ENCODE measurements around the gene PRDM15. TPM values are rescaled to one million over a fixed set of nuclear protein-coding genes. Genes with fewer than 3 reads are reported as not detected.

The PRDM15 gene
- total RNA-seq, 2 donors from 2014 or later = 6.7 to 18.1 TPM

DNA sequence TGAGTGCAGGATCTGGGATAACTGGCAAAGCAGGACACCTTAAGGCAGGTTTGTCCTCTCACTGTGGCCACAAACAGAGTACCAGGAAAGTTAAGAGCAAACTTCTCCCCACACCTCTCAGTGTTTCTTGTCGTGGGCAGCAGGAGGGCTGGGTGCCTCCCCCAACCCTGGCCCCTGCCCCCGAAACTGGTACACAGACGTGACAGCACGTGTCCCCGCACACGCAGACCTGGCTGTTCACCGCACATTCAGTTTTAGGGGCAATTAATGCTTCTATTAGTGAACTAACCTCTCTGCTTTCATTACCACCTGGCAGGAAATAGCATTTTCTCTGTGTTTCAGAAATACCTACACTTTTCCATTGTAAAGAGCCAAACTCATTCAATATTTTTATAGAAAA lies 79.4 kb downstream of the PRDM15 start:
- Histone ChIP-seq H3K4me1 (replicated peaks) (no peaks in the 10 kb centered on the region), H3K27ac (no peak overlapping the region), H3K4me3 (no peak overlapping the region), H3K9me3 (no peaks in the 10 kb centered on the region), H3K27me3 (replicated peaks; ENCODE audit: insufficient read depth) (no peaks in the 10 kb centered on the region), H3K36me3 (no peaks in the 10 kb centered on the region)
- WGBS = 89% methylated on average over 7 of the region's 7 CpGs
- TF ChIP-seq, protein P1, sequence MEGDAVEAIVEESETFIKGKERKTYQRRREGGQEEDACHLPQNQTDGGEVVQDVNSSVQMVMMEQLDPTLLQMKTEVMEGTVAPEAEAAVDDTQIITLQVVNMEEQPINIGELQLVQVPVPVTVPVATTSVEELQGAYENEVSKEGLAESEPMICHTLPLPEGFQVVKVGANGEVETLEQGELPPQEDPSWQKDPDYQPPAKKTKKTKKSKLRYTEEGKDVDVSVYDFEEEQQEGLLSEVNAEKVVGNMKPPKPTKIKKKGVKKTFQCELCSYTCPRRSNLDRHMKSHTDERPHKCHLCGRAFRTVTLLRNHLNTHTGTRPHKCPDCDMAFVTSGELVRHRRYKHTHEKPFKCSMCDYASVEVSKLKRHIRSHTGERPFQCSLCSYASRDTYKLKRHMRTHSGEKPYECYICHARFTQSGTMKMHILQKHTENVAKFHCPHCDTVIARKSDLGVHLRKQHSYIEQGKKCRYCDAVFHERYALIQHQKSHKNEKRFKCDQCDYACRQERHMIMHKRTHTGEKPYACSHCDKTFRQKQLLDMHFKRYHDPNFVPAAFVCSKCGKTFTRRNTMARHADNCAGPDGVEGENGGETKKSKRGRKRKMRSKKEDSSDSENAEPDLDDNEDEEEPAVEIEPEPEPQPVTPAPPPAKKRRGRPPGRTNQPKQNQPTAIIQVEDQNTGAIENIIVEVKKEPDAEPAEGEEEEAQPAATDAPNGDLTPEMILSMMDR (IDR thresholded peaks at IDR 0.05) = no peak
- TF ChIP-seq POLR2A (IDR thresholded peaks at IDR 0.05) (no peak), POLR2AphosphoS5 (IDR thresholded peaks at IDR 0.05) (no peak)
- no peak for DNase-seq (ENCODE audit: low spot score)
- intact Hi-C loops (cut with DNase I) = no loop called here

DNA sequence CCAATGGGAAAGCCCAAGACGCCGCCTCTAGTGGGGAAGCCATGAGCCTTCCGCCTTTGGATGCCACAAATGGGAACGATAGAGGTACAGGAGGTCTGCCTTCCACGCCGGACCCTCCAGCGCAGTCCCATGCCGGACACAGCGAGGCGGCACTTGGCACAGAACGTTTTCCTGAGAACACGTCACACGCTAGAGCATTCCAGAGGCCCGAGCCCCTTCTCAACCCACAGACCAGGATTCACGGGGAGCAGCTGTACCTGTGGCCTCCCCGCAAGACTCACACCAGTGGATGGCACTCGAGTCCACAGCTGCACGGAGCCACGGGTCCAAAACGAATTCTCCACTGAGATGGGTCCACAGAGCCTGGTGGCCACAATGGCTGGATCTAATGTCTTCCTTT lies 80.8 kb downstream of the PRDM15 start:
- over 99% methylated on average over 20 of the region's 20 CpGs for WGBS
- H3K4me3 ChIP-seq = no peak overlapping the region
- no peaks in the 10 kb centered on the region for H3K36me3 ChIP-seq
- no peak overlapping the region for H3K27ac ChIP-seq
- TF ChIP-seq POLR2AphosphoS5 (IDR thresholded peaks at IDR 0.05) = no peak
- TF ChIP-seq POLR2A (IDR thresholded peaks at IDR 0.05) = no peak
- TF ChIP-seq, protein P1 (IDR thresholded peaks at IDR 0.05) = no peak
- intact Hi-C loops (cut with DNase I) = no loop called here
- no peak for DNase-seq (ENCODE audit: low spot score)
- H3K9me3 ChIP-seq = no peaks in the 10 kb centered on the region
- no peaks in the 10 kb centered on the region for H3K27me3 ChIP-seq (replicated peaks; ENCODE audit: insufficient read depth)
- H3K4me1 ChIP-seq (replicated peaks) = no peaks in the 10 kb centered on the region

DNA sequence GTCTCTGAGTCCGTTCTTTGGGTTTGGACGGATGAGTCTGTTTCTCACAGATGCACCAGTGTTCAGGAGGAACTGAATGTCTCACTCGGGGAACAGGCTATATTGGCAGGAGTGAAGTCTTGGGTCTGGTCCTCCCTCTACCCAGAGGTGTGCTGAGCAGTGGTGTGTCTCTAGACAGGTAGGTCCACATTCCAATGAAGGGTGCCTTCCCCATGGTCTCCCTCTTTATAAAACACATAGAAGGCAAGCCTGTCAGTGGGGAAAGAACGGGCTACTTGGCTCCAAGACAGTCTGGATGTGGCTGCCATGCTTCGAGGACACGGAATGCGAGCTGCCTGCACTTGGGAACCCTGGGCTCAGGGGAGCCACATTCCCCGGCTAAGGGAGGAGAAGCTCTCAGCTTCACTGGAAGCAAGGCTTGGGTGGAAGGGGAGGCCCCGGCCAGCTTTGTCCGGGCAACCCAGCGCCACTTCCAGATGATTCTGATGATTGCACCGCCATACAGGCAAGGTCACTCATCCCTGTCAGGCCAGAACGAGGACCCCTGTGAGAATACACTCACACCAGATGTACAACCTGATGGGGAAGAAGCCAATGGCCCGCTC lies 82.6 kb downstream of the PRDM15 start:
- TF ChIP-seq POLR2AphosphoS5 (IDR thresholded peaks at IDR 0.05) = no peak
- TF ChIP-seq POLR2A (IDR thresholded peaks at IDR 0.05) = no peak
- TF ChIP-seq, protein P1 (IDR thresholded peaks at IDR 0.05) = no peak
- no peak overlapping the region for H3K4me3 ChIP-seq
- H3K27me3 ChIP-seq (replicated peaks; ENCODE audit: insufficient read depth) = no peaks in the 10 kb centered on the region
- DNase-seq (ENCODE audit: low spot score) = no peak
- H3K27ac ChIP-seq = no peak overlapping the region
- no peaks in the 10 kb centered on the region for H3K36me3 ChIP-seq
- no peaks in the 10 kb centered on the region for H3K9me3 ChIP-seq
- intact Hi-C loops (cut with DNase I) = no loop called here
- WGBS = 84% methylated on average over 14 of the region's 14 CpGs
- no peaks in the 10 kb centered on the region for H3K4me1 ChIP-seq (replicated peaks)

DNA sequence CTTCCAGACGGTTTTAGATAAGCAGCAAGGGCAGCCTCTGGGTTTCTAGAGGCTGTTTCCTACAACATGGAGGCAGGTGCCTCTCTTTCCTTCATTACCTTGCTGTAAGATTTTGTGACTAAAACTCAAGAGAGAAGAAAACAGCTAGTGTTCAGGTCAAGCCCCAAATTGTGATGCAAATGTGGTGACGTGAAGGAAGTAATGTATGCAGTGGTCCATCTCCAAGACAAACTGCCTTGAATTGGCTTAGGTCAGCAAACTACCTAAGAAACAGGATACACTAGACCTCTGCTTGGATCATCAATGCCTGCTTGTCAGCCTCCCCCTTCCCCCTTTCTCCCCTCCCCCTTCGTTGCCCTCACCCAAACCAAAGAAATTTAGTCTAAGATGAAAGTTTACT lies 83.4 kb downstream of the PRDM15 start:
- intact Hi-C loops (cut with DNase I) = no loop called here
- no peaks in the 10 kb centered on the region for H3K27me3 ChIP-seq (replicated peaks; ENCODE audit: insufficient read depth)
- H3K4me1 ChIP-seq (replicated peaks) = no peaks in the 10 kb centered on the region
- no peaks in the 10 kb centered on the region for H3K36me3 ChIP-seq
- TF ChIP-seq POLR2AphosphoS5 (IDR thresholded peaks at IDR 0.05) (no peak), POLR2A (IDR thresholded peaks at IDR 0.05) (no peak)
- TF ChIP-seq, protein P1 (IDR thresholded peaks at IDR 0.05) = no peak
- DNase-seq (ENCODE audit: low spot score) = no peak
- H3K27ac ChIP-seq = no peak overlapping the region
- no peaks in the 10 kb centered on the region for H3K9me3 ChIP-seq
- WGBS = 61% methylated on average over 3 of the region's 3 CpGs
- H3K4me3 ChIP-seq = no peak overlapping the region

DNA sequence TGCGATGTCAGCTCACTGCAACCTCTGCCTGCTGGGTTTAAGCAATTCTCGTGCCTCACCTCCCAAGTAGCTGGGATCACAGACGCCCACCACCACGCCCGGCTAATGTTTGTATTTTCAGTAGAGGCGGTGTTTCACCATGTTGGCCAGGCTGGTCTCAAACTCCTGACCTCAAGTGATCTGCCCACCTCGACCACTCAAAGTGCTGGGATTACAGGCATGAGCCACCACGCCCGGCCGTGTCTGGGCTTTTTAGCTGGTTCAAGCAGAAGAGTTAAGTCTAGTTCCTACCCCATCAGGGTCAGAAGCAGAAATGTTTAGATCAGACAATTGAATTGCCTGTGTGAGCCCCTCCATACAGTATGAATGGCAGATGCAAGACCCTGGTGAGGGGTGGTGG lies 84.5 kb downstream of the PRDM15 start:
- intact Hi-C loops (cut with DNase I) = no loop called here
- Histone ChIP-seq H3K4me1 (replicated peaks) (no peaks in the 10 kb centered on the region), H3K27me3 (replicated peaks; ENCODE audit: insufficient read depth) (no peaks in the 10 kb centered on the region), H3K4me3 (no peak overlapping the region), H3K36me3 (no peaks in the 10 kb centered on the region), H3K9me3 (no peaks in the 10 kb centered on the region), H3K27ac (no peak overlapping the region)
- 87% methylated on average over 10 of the region's 10 CpGs for WGBS
- TF ChIP-seq, protein P1 (IDR thresholded peaks at IDR 0.05) = no peak
- TF ChIP-seq POLR2A (IDR thresholded peaks at IDR 0.05) (no peak), POLR2AphosphoS5 (IDR thresholded peaks at IDR 0.05) (no peak)
- DNase-seq (ENCODE audit: low spot score) = no peak

Data from prostate gland (tissue), 2 donors.